Activated CD4-positive, alpha-beta T cell treated with anti-CD3 and anti-CD28 coated beads for 1 hour (primary cell): ENCODE data around the gene NANOS3.
A peak's percentile ranks its signal among the peaks of the same experiment; 100 is the strongest.

Experiments
- DNase-seq: peaks from one replicate; pipeline ENCODE4 v3.0.0-alpha.2; 2020

Gene NANOS3

DNA sequence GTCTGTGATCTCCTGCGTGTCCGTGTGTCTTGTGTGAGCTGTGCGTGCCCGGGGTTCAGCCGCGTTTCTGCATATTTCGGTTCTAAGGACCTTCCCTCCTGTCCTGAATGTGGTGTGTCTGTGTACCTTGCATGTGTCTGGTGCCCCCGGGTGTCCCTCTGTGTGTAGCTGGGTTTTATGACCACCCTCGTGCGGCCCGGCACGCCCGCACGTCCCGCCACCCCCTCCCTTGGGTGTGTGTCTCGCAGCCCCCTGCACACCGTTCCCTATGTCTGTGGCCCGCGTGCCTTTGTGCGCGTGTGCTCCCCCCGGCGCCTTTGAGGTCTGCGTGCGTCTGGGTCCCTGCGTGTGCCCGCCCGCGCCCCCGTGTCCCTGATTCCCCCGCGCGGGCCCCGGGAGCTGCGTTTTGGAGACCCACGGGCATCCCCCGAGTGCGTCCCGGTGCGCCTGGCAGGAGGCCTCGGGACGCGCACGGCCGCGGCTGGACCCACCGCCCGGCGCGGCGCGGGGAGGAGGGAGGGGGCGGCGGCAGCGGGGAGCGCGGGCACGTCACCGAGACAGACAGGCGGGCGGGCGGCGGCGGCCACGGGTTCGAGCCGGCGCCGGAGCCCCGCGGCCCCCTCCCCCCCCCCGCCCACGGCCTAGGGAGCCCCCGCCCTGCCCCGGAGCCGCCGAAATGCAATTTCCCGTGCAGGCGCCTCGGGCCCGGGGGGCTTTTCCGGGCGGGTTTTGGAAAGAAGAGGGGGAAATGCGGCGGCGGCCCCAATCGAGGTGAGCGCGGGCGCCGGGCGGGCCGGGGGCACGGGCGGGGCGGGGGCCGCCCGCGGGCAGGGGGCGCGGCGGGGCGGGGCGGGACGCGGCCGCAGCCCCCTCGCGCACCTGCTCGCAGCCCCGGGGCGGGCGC lies 12.0 kb upstream of the NANOS3 start:
- DNase-seq = no peak

- DNase-seq = no peak
Measured at GRCh38 chr19:13865571-13866462, 11.1 kb upstream of the NANOS3 start.

DNA sequence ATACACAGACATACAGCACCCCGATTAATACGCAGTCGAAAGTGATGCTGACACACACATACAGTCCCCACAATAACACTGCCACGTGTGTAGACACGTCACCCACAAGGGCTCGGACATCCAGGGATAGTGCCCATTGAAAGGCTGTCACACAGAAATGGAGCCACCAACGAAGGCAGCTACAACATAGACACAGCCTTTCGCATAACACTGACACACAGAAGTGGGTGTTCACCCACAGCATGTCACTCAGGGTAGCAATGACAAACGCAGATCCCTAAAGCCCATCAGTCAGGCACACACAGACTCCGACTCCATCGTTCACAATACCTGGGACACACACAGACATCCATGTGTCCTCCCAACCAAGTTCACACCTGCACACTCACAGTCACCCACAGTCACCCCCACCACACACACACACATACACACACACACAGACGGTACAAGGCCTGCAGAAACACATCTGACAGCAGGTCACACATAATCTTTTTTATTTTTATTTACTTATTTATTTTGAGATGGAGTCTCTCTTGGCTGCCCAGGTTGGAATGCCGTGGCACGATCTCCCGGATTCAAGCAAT lies 10.4 kb upstream of the NANOS3 start:
- DNase-seq = no peak

DNA sequence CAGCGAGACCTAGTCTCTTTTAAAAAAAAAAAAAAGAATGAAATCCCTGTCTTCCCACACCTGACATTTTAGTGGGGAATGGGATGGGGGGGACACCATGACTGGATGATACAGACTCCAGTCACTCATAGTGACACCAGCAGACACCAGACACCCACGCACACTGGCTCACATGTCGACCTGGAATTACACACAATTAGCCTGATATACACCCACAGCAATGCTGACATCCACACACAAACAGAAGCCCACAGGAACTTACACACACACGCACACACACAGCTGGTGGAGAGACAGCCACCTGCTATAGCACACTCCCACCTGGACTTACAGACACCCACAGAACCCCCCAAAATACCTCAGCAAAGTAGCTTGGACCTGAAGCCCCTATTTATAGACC lies 8.3 kb upstream of the NANOS3 start:
- DNase-seq = no peak

- DNase-seq = no peak
Measured at GRCh38 chr19:13869281-13869680, 7.7 kb upstream of the NANOS3 start.

- no peak for DNase-seq
Measured at GRCh38 chr19:13870873-13871272, 6.1 kb upstream of the NANOS3 start.

- DNase-seq = no peak
Measured at GRCh38 chr19:13872339-13872694, 4.6 kb upstream of the NANOS3 start.

DNA sequence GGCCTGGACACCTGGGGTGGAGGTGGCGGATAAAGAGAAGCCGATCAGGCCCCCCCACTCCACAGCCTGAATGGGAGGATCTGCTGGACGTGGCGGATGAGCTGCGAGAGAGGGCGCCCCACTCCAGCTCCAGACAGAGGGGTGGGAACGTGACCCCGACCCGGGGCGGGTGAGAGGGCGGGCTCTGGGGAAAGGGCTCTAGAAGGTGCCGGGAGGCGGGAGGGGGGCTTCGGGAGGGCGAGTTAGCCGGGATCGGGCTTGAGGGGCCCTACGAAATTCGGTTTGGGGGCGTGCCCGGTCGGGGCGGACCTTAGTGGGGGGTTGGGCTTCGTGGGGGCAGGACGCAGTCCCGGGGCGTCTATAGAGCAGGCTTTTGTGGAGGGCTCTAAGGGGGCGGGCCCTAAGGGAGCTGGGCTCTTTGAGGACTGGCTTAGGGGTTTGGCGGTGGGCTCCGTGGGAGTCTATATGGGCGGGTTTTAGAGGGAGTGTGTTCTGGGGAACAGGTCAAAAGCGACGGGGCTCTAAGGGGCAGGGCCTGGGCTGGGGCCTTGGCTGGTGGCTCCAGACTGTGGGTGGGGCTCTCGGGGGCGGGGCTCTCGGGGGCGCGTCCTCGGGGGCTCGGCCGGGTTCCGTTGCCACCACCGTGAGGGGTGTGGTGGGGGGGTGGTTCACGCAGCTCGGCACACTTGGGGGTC lies 4.1 kb upstream of the NANOS3 start:
- DNase-seq = no peak

DNA sequence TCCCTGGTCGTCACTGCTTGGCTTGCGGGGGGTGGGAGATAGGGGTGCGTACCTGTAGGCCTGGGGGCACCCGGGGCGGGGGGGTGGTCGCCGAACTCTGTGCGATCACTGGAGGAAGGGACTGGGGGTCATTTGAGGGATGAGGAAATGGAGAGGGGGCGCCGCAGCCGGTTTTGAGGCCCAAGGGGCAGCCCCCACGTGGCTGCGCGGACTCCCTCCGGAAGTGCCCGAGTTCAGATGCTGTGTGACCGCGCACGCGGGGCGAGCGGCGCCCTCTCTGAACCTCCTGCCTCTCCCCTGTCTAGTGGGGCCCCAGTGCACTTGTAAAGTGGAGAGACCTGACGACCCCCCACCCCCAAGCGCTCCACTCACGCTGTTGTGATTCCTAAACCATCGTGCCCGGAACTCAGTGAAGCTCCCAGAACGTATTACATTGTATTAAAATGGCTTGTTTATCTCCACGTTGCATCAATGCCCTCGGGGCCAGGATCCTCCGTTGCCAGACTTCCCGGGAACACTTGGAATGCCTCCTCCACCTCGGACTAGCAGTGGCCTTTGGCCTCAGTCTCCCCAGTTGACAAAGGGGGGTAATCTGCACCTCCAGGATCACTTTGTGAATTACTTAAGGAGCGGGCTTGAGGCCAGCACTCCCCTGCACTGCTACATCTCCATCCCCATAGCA lies 3.0 kb upstream of the NANOS3 start:
- DNase-seq = no peak

- no peak for DNase-seq
Measured at GRCh38 chr19:13875824-13876223, 1.1 kb upstream of the NANOS3 start.

DNA sequence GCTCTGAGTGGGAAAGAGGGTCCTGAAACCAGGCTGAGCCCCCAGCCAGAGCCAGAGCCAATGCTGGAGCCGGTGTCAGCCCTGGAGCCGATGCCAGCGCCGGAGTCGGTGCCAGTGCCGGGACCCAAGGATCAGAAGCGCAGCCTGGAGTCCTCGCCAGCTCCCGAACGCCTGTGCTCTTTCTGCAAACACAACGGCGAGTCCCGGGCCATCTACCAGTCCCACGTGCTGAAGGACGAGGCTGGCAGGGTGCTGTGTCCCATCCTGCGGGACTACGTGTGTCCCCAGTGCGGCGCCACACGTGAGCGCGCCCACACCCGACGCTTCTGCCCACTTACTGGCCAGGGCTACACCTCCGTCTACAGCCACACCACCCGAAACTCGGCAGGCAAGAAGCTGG lies 369 bp downstream of the NANOS3 start:
- no peak for DNase-seq

DNA sequence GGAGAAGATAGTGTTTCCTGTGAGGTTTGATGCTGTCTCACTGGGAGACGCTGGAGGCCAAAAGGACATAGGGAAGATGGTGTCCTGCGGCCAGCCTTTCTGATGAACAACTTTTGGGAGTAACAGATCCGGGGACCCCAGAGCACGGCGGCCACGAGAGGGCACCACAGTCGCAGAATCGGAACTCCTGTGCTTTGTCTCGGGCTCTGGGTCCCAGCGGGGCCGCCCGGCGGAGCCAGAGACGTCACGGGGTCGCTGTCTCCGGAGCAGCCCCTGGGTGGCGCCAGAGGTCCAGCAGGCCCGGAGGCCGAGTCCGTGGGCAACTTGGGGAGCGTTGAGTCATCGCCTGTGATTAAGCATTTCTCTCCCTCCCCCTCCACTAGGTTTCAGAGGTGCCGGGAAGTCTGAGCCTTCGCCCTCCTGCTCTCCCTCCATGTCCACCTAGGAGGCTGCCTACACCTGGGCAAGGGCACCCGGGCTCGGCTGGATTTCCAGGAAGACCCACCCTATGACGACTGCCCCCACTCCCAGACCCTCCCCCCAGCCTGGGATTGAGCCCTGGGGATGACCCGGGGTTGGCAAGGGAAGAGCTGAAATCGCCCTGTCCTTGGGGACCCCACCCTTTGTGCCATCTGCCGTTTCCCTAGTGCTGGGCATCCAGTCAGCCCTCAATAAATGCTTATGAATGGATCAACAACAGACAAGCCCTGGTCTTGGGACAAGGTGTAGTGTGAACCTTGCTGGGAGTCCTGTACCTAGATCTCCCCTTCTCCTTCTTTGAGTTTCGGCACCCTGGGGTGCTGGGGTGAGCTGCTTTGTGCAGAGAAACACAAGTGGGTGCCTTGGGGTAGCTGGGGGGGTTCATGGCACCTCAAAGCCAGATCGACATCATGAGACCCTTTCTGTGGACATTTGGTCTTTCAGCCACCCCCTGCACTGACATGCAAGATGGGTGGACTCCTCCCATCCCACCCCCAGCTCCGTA lies 3.4 kb downstream of the NANOS3 start:
- DNase-seq = peak; percentile 98

DNA sequence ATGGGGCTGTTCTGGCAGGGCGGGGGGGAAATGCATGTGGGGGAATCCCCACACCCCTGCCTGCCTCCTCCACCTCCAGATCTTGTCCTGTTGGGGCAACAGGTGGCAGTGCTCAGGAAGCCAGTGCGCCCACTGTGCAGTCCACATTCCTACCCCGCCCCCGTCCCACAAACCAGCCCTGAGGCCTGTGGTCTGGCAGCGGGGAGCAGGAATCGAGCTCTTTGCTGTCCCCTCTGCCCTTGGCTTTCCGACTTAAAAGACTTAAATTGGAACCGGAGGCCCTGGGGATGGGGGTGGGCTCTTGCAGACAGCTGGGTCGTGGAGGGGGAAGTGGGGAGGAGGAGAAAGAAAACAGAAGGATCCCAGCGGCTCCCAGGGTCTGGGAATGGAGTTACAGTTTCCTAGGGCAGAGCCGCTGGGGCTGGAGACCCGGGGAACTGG lies 4.3 kb downstream of the NANOS3 start:
- DNase-seq = no peak

DNA sequence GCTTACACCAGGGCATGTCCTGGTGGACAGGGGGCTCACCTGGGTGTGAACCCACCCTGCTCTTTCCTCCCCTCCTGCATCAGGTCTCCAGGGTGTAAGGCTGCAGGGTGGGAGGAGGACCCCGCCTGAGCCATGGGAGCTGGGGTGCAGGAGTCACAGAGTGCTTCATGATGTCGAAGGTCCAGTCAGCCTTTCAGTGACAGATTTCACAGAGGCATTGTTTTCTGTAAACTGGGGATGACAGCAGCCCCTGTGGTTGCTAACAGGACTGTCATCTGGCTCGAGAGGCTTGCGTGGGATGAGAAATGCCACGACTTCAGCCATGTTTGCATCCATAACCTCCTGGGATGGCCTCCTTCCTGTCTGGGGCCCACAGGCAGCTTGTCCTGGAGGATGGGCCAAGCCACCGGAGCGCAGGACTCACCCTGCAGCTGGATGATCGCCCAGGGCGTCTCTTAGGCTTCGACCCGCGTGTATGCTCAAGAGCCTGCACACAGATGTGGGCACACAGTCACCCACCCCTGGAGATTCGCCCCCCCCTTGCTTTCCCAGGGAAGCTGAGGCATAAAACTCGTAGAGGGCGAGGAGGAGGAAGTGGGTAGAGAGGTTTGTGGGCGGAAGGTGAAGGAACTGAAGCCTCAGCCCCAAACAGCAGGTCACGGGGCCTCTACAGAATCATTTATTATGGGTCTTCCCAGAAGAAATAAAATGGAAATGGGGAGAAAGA lies 4.9 kb downstream of the NANOS3 start:
- no peak for DNase-seq

- DNase-seq = no peak
Measured at GRCh38 chr19:13882419-13882795, 5.5 kb downstream of the NANOS3 start.

- DNase-seq = no peak
Measured at GRCh38 chr19:13882836-13883235, 5.9 kb downstream of the NANOS3 start.

DNA sequence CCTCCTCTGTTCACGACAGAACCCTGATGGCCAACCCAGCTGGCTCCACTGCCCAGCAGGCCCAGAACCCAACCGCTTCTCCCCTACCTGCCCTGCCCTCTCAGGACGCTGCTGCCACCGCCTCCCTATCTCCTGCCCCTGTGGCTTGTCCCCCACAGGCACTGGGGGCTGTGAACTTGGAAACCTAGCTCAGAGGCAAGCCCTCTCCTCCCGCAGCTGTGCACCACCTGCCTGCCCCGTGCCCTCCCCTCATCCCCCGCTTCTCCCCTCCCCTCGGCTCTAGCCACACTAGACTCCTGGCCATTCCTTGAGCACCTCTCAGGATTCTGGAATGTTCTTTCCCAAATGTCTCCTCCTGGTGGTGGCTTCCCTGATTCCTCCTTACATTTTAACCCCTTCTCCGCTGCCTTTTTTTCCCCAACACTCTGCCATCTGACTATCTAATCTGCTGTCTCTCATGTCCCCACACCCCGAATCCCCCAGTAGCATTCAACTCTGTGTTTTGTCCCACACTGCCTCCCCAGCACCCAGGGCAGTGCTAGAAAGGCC lies 6.7 kb downstream of the NANOS3 start:
- DNase-seq = no peak

- no peak for DNase-seq
Measured at GRCh38 chr19:13884726-13885591, 8.0 kb downstream of the NANOS3 start.

GRCh38 chr19:13885826-13886365 lies 9.0 kb downstream of the NANOS3 start:
- DNase-seq = no peak
